Keratinocyte (primary cell): ENCODE data around the gene EML1. TPM values are rescaled to one million over a fixed set of nuclear protein-coding genes. Genes with fewer than 3 reads are reported as not detected.

Source experiments
- DNase-seq: peaks from one replicate; pipeline ENCODE4 v3.0.0-alpha.2; 2011; ENCODE audit warnings: low read depth, missing footprints, low spot score
- FAIRE-seq: peaks from 2 replicates; lab custom pipeline; 2011; peaks lifted over from hg19 to GRCh38; lab: Jason Lieb, UNC
- H2AFZ ChIP-seq: 2 replicates; pipeline ENCODE4 v1.6.0; 2012; ENCODE audit warnings: low read length, control low read depth, inconsistent platforms; ENCODE audit not compliant: control insufficient read depth
- H3K27ac ChIP-seq: 2 replicates; pipeline ENCODE4 v1.5.1; 2011; ENCODE audit warnings: low read length; ENCODE audit not compliant: control insufficient read depth, insufficient read depth
- H3K27me3 ChIP-seq: 3 replicates; pipeline ENCODE4 v1.6.0; 2011; ENCODE audit warnings: low read length; ENCODE audit not compliant: control insufficient read depth, insufficient read depth; ENCODE audit errors: extremely low read depth
- H3K36me3 ChIP-seq, 2 experiments: 2 replicates in 1 of 2; 3 replicates in 1 of 2; pipeline ENCODE4 v1.5.1; 2011; ENCODE audit warnings: low read length in 2 of 2, mild to moderate bottlenecking in 1 of 2; ENCODE audit not compliant: control insufficient read depth in 2 of 2, insufficient read depth in 2 of 2; ENCODE audit errors: extremely low read depth in 1 of 2
- H3K4me1 ChIP-seq: 3 replicates; pipeline ENCODE4 v1.5.1; 2011; ENCODE audit warnings: low read length; ENCODE audit not compliant: control insufficient read depth, insufficient read depth; ENCODE audit errors: extremely low read depth
- H3K4me2 ChIP-seq: 3 replicates; pipeline ENCODE4 v1.6.0; 2011; ENCODE audit warnings: low read depth, low read length; ENCODE audit not compliant: control insufficient read depth, insufficient read depth; ENCODE audit errors: extremely low read depth
- H3K4me3 ChIP-seq, 3 experiments: fragments of 200-600 bp in 1 of 3; sonication (generic) in 1 of 3; 2 replicates in 2 of 3; 3 replicates in 1 of 3; pipeline ENCODE4 v1.5.1; 2011 to 2016; ENCODE audit warnings: low read length in 3 of 3, mild to moderate bottlenecking in 3 of 3, control low read depth in 2 of 3, inconsistent platforms in 1 of 3, low read depth in 1 of 3, mixed read lengths in 1 of 3, mixed run types in 1 of 3, moderate library complexity in 1 of 3; ENCODE audit not compliant: control insufficient read depth in 2 of 3, insufficient read depth in 2 of 3; ENCODE audit errors: extremely low read depth in 1 of 3
- H3K79me2 ChIP-seq: 2 replicates; pipeline ENCODE4 v1.6.0; 2012; ENCODE audit warnings: low read length; ENCODE audit not compliant: control insufficient read depth, insufficient read depth
- H3K9ac ChIP-seq: 3 replicates; pipeline ENCODE4 v1.6.0; 2011; ENCODE audit warnings: low read length; ENCODE audit not compliant: control insufficient read depth, insufficient read depth; ENCODE audit errors: extremely low read depth
- H3K9me1 ChIP-seq: 3 replicates; pipeline ENCODE4 v1.6.0; 2011; ENCODE audit warnings: low read length; ENCODE audit not compliant: control insufficient read depth, insufficient read depth; ENCODE audit errors: extremely low read depth
- H3K9me3 ChIP-seq: 2 replicates; pipeline ENCODE4 v1.5.1; 2012; ENCODE audit warnings: low read depth, low read length; ENCODE audit not compliant: control insufficient read depth
- H4K20me1 ChIP-seq: 3 replicates; pipeline ENCODE4 v1.6.0; 2011; ENCODE audit warnings: low read length; ENCODE audit not compliant: control insufficient read depth, insufficient read depth; ENCODE audit errors: extremely low read depth
- EZH2 ChIP-seq: IDR thresholded peaks from one replicate; pipeline ENCODE4 v1.6.1; 2012; ENCODE audit warnings: inconsistent platforms, mild to moderate bottlenecking, low read length, moderate library complexity
- dilution Hi-C: fragments of 300-500 bp; cut with MboI; formaldehyde crosslinking; loops from one replicate; pipeline ENCODE4 v1.7.0; 2020; ENCODE audit warnings: low sequenced_read_pairs; ENCODE audit not compliant: extremely low pct_ligation_motif_present
- polyA plus RNA-seq, 5 experiments: library from polyadenylated mRNA; depleted of rRNA in 3 of 5; stranded (reverse) in 3 of 5; stranded (forward) in 1 of 5; unstranded in 1 of 5; fragments of >200 nt; gene quantifications; 1 replicate in 1 of 5; 2 replicates in 3 of 5; 3 replicates in 1 of 5; pipeline versions ENCODE4 v1.2.1 to v1.2.3, GENCODE V29; 2011 to 2012; ENCODE audit warnings: missing spikeins in 2 of 5, low read depth in 1 of 5, low replicate concordance in 1 of 5
- TF ChIP-seq, protein P1 (sequence below), 3 experiments: IDR thresholded peaks in 1 of 3; conservative IDR thresholded peaks in 1 of 3; optimal IDR thresholded peaks in 1 of 3; 2 replicates in 2 of 3; 3 replicates in 1 of 3; pipeline versions ENCODE3 to v1.5.1; 2011; ENCODE audit warnings: low read length in 3 of 3, mild to moderate bottlenecking in 3 of 3, moderate library complexity in 2 of 3, control low read depth in 1 of 3, inconsistent platforms in 1 of 3; ENCODE audit not compliant: insufficient read depth in 2 of 3; ENCODE audit errors: extremely low read depth in 1 of 3

The EML1 gene
- polyA plus RNA-seq, 1 donor (not counting 4 experiments of a cell fraction or from before 2014, with no cell fraction given) = 0.84 TPM

DNA sequence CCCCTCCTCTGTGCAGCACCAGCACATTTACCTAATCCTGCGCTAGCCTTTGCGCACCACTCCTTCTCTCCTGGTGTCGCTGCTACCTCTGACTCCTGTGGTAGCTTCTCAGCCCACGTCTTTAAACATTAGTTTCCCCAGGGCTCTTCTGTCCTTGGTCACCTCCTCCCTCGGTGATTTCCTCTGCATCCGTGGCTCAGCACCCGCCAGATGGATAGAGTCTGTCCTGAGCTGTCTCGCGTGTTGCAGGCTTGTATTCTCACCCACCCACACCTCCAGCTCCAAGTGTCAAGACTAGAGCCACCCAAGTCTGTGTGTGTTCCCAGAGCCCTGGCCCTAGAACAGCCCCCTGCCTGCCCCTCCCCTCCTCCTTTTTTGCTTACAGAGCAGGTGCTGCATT is 83.2 kb downstream of the EML1 start:
- Histone ChIP-seq H3K27ac (no peak overlapping the region), H3K36me3 (no peaks in the 10 kb centered on the region), H3K4me2 (no peak overlapping the region), H4K20me1 (no peaks in the 10 kb centered on the region), H3K79me2 (no peaks in the 10 kb centered on the region), H3K4me1 (no peaks in the 10 kb centered on the region), H3K4me3 (no peak overlapping the region), H2AFZ (no peak overlapping the region), H3K9ac (no peak overlapping the region), H3K9me3 (no peaks in the 10 kb centered on the region), H3K9me1 (no peaks in the 10 kb centered on the region), H3K27me3 (peaks cover 47% of the 10 kb centered on the region)
- TF ChIP-seq, protein P1, sequence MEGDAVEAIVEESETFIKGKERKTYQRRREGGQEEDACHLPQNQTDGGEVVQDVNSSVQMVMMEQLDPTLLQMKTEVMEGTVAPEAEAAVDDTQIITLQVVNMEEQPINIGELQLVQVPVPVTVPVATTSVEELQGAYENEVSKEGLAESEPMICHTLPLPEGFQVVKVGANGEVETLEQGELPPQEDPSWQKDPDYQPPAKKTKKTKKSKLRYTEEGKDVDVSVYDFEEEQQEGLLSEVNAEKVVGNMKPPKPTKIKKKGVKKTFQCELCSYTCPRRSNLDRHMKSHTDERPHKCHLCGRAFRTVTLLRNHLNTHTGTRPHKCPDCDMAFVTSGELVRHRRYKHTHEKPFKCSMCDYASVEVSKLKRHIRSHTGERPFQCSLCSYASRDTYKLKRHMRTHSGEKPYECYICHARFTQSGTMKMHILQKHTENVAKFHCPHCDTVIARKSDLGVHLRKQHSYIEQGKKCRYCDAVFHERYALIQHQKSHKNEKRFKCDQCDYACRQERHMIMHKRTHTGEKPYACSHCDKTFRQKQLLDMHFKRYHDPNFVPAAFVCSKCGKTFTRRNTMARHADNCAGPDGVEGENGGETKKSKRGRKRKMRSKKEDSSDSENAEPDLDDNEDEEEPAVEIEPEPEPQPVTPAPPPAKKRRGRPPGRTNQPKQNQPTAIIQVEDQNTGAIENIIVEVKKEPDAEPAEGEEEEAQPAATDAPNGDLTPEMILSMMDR (optimal IDR thresholded peaks at IDR 0.05 in 1 of 3, IDR thresholded peaks at IDR 0.05 in 1 of 3, conservative IDR thresholded peaks at IDR 0.05 in 1 of 3; ENCODE audit: extremely low read depth in 1 of 3, insufficient read depth in 2 of 3, low read length in 3 of 3) = no peak
- no peak for TF ChIP-seq EZH2
- no peak for DNase-seq
- dilution Hi-C loops = no loop called here
- no peak for FAIRE-seq

DNA sequence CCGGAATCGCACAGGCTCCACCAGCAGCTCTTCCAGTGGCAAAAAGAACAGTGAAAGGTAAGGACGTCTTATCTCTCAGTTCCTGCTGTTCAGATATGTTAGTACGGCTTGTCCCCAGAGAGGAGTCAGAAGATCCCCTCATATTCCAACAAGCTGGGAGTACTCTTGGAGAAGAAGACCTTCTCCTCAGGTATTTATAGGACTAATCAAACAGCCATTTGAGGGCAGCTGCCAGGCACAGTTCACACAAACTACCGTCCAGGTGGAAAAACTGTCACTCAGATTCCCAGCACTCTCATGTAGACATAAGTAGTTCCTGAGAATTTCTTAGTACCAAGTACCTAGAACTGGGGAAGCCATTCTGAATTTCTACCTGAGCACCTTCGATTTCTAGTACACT is 85.3 kb downstream of the EML1 start:
- Histone ChIP-seq H3K4me3 (no peak overlapping the region), H3K4me2 (no peak overlapping the region)
- dilution Hi-C loops = no loop called here

More for the DNA sequence above, 85.3 kb downstream of the EML1 start:
- Histone ChIP-seq H3K27me3 (peaks cover 37% of the 10 kb centered on the region), H3K27ac (no peak overlapping the region), H3K9me3 (no peaks in the 10 kb centered on the region), H3K36me3 (no peaks in the 10 kb centered on the region), H3K9me1 (no peaks in the 10 kb centered on the region), H3K9ac (no peak overlapping the region), H3K79me2 (no peaks in the 10 kb centered on the region), H2AFZ (no peak overlapping the region), H3K4me1 (no peaks in the 10 kb centered on the region), H4K20me1 (no peaks in the 10 kb centered on the region)
- TF ChIP-seq, protein P1 (optimal IDR thresholded peaks at IDR 0.05 in 1 of 3, IDR thresholded peaks at IDR 0.05 in 1 of 3, conservative IDR thresholded peaks at IDR 0.05 in 1 of 3; ENCODE audit: extremely low read depth in 1 of 3, insufficient read depth in 2 of 3, low read length in 3 of 3) = no peak
- no peak for TF ChIP-seq EZH2
- FAIRE-seq (no peak), DNase-seq (no peak)
